Upper lobe of left lung (tissue), 4 donors: Measurements from ENCODE around the gene RBBP5.

ENCODE experiments used
- CTCF ChIP-seq, 6 experiments: fragments of 450-650 bp in 4 of 6; fragments of 200-600 bp in 2 of 6; sonication (generic) in 2 of 6; IDR thresholded peaks; one replicate each; pipeline ENCODE4 v1.5.1; 2016 to 2019; ENCODE audit warnings: antibody characterized with exemption in 6 of 6
- EP300 ChIP-seq, 4 donors: sonication (generic); formaldehyde crosslinking; IDR thresholded peaks; one replicate each; pipeline ENCODE4 v1.5.1; 2017; ENCODE audit warnings: antibody characterized with exemption in 4 of 4, control low read depth in 2 of 4
- POLR2A ChIP-seq, 4 donors: fragments of 450-650 bp; IDR thresholded peaks; one replicate each; pipeline ENCODE4 v1.5.1; 2016 to 2017; ENCODE audit warnings: antibody characterized with exemption in 4 of 4, mild to moderate bottlenecking in 2 of 4
- POLR2AphosphoS5 ChIP-seq, 2 donors: sonication (generic); formaldehyde crosslinking; IDR thresholded peaks; one replicate each; pipeline ENCODE4 v1.5.1; 2017; ENCODE audit warnings: antibody characterized with exemption in 2 of 2

GRCh38 chr1:205064741-205065316 is 56.9 kb downstream of the RBBP5 start:
- no peak for TF ChIP-seq CTCF (IDR thresholded peaks at IDR 0.05)
- TF ChIP-seq POLR2AphosphoS5 (IDR thresholded peaks at IDR 0.05) = no peak
- TF ChIP-seq POLR2A (IDR thresholded peaks at IDR 0.05) = no peak
- no peak for TF ChIP-seq EP300 (IDR thresholded peaks at IDR 0.05)
